Activated T-cell treated with anti-CD3 and anti-CD28 coated beads for 48 hours (primary cell): Measurements from ENCODE around the gene NDUFAF8.
A peak's percentile ranks its signal among the peaks of the same experiment; 100 is the strongest.

Experiments
- DNase-seq: peaks from one replicate; pipeline ENCODE4 v3.0.0-alpha.2; 2020; ENCODE audit warnings: low read depth

NDUFAF8 gene

GRCh38 chr17:81240761-81241160, 1.6 kb downstream of the NDUFAF8 start:
- DNase-seq: no peak

GRCh38 chr17:81241203-81241602, 2.1 kb downstream of the NDUFAF8 start:
- no peak for DNase-seq

DNA sequence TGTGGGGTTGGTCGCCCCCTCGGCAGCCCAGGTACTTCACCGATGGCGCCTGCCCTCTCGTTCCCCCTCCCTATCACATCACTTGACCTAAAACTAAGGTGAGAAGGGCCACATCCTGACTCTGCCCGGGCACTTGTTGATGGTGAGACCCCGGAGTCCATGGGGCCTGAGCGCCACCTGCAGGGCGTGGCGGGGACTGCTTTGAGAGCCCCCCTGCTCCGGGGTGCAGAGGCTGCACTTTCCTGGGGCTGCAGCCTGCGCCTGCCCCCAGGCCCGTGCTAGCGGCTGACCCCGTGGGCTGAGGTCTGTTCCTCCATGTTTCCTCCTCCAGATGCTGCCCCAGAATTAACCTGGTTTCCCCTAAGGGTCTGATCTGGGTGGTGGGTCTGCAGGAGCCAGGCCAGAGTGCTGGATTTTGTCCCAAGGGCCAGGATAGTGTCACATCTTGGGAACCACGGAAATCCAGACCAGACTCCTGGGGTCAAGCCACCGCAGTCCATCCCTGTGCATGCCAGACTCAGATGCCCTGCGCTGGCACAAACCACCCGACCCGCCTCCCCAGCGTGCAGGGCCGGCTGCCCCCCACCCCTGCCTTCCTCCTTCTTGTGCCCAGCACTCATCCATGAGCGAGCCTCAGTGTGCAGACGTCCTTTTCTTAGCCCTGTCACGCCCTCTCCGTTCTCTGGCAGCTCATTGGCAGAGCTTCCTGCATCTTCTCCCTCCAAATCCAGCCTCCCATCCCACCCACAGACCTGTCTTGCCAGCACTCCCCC, 2.7 kb downstream of the NDUFAF8 start:
- DNase-seq: peak; percentile 67

GRCh38 chr17:81242421-81243332, 3.6 kb downstream of the NDUFAF8 start:
- DNase-seq: no peak

- no peak for DNase-seq
Observed at GRCh38 chr17:81243333-81243664, 4.2 kb downstream of the NDUFAF8 start.

DNA sequence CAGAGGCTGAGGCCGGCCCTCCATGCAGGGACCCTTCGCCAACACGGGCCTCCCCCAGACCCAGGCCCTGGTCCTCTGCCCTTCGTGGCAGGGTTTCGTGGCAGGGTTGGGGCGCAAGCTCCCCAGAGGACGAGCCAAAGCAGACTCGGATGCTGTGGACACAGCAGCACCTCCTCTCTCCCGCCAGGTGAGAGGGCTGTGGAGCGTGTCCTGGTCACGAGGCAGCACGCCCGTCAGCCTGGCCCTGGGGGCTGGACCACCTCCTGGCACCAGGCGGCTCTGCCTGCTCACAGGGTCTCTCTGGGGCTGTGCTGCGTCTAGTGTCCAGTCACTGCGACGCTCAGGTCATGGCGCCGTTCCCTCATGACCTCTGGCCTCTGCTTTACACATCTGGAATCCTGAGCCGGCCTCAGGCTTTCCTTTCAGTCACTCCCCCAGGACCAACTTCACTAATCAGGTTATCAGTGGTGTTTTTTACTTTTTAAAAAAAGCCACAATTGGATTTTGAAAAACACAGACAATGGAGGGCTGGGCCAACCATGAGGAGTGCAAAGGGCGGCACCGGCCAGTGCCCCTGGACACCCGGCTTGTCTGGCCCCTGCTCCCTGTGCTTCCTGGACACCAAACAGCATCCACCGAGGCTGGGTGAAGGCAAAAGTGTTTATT, 5.4 kb downstream of the NDUFAF8 start:
- no peak for DNase-seq

- no peak for DNase-seq
Observed at GRCh38 chr17:81245024-81245664, 6.0 kb downstream of the NDUFAF8 start.

DNA sequence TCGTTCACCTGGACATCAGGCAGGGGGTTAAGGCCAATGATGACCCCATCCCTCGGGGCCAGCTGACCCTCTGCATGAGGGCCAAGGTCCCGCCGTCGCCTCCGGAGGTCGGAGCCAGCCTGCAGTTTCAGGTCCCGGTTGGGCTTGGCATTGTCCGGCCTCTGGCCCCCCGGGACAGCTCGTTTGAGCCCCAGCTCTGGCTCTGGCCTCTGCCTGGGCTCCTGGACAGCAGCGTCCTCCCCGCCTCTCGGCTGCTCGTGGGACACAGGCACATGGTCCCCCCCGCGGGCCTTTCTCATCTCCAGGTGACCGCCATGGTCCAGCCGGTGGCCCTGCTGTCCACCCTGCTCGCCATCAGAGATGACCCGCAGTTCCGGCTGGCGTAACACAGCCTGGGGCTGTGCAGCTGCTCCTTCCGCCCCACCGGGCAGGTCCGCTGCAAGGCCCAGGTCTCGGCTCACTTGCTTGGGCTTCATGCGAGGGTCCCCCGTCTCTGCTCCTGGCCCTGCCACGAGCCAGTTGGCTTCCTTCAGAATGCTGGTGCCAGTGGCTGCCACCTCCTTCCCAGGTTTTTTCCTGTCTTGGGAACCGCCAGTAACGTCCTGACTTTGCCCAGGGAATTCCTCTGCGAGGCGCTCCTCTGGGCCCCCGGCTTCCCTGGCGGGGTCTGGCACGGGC, 6.7 kb downstream of the NDUFAF8 start:
- no peak for DNase-seq

GRCh38 chr17:81246343-81246670, 7.2 kb downstream of the NDUFAF8 start:
- DNase-seq: no peak

- no peak for DNase-seq
Observed at GRCh38 chr17:81246679-81247338, 7.7 kb downstream of the NDUFAF8 start.

- DNase-seq: no peak
Observed at GRCh38 chr17:81247339-81247990, 8.3 kb downstream of the NDUFAF8 start.

- no peak for DNase-seq
Observed at GRCh38 chr17:81248649-81249048, 9.5 kb downstream of the NDUFAF8 start.

DNA sequence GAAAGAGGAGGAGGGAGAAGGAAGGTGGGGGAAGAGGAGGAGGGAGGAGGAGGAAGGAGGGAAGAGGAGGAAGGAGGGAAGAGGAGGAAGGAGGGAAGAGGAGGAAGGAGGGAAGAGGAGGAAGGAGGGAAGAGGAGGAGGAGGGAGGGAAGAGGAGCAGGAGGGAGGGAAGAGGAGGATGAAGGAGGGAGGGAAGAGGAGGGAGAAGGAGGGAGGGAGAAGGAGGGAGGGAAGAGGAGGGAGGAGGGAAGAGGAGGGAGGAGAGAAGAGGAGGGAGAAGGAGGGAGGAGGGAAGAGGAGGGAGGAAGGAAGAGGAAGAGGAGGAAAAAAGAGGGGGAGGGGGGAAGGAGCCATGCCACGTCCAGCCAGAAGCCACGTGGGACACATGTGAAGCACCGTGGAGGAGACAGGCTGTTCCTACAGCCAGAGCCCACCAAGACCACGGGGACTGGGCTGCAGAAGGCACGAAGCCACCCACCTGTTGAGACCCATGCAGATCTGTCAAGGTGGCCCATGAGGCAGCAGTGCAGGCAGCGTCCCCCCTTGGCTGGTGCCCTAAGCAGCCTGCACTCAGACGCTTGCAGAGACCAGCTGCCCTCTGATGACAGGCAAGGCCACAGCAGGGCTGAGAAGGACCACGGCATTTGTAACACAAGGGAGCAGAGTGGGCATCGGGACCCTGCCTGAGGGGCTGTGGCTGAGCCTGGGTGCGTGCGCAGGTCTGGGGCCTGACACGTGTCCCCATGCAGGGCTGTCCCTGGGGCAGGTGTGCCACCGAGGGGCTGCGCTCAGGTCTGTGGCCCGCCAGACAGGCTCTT, 10.3 kb downstream of the NDUFAF8 start:
- no peak for DNase-seq

GRCh38 chr17:81250286-81251093, 11.4 kb downstream of the NDUFAF8 start:
- no peak for DNase-seq

GRCh38 chr17:81251094-81251708, 12.1 kb downstream of the NDUFAF8 start:
- no peak for DNase-seq

DNA sequence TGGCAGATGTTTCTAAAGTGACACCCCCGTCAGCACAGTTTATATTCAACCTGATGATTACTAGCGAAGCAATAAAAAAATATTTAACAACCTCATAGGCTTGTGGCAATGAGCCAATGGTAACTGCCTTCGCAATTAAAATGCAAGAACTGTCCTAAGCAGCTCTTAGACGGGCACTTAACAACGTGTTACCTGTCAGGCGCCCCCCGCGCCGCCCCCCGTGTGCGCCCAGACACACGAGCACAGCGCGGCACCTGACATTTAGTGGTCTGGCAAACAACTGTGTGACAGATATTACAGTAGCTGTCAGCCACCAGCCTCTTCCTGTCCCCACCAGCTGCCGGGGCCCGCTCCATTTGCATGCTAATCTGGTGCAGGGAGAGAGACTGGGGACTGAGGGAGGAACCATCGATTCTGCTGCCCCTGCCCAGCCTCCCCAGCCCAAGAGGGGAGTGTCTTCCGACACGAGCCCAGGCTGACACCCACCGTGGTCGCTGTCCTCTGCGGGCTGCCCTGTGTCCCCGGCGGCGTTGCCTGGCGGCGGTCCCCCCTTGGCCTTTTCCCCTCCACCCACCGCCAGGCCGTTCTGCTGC, 12.7 kb downstream of the NDUFAF8 start:
- no peak for DNase-seq

- no peak for DNase-seq
Observed at GRCh38 chr17:81252326-81252986, 13.3 kb downstream of the NDUFAF8 start.

- no peak for DNase-seq
Observed at GRCh38 chr17:81252987-81253329, 13.8 kb downstream of the NDUFAF8 start.
